Immature natural killer cell (primary cell): ENCODE measurements around the gene SLC7A1. TPM values are rescaled to one million over a fixed set of nuclear protein-coding genes. Genes with fewer than 3 reads are reported as not detected.

Experiments used
- DNase-seq, 3 donors: peaks; one replicate each; pipeline ENCODE4 v3.0.0; 2022; ENCODE audit warnings: mixed read lengths in 1 of 3
- H3K27ac Mint-ChIP-seq, 6 donors: one replicate each; pipeline ENCODE4 v1.8.0; 2020; ENCODE audit warnings: mixed read lengths in 6 of 6, mild to moderate bottlenecking in 5 of 6, inconsistent platforms in 4 of 6, moderate library complexity in 3 of 6
- H3K27me3 Mint-ChIP-seq, 3 donors: one replicate each; pipeline ENCODE4 v1.8.0; 2020 to 2021; ENCODE audit warnings: low read depth in 3 of 3, mild to moderate bottlenecking in 3 of 3, mixed read lengths in 3 of 3, moderate library complexity in 3 of 3, inconsistent platforms in 1 of 3
- H3K36me3 Mint-ChIP-seq, 3 donors: one replicate each; pipeline ENCODE4 v1.8.0; 2020; ENCODE audit warnings: mixed read lengths in 3 of 3, inconsistent platforms in 2 of 3, mild to moderate bottlenecking in 2 of 3
- H3K4me1 Mint-ChIP-seq, 2 donors: one replicate each; pipeline ENCODE4 v1.8.0; 2020; ENCODE audit warnings: inconsistent platforms in 2 of 2, mild to moderate bottlenecking in 2 of 2, mixed read lengths in 2 of 2, moderate library complexity in 1 of 2
- H3K4me3 Mint-ChIP-seq, 5 donors: one replicate each; pipeline ENCODE4 v1.8.0; 2020; ENCODE audit warnings: mild to moderate bottlenecking in 5 of 5, mixed read lengths in 5 of 5, inconsistent platforms in 3 of 5, moderate library complexity in 3 of 5
- H3K9me3 Mint-ChIP-seq, 6 donors: one replicate each; pipeline ENCODE4 v1.8.0; 2020; ENCODE audit warnings: mild to moderate bottlenecking in 6 of 6, mixed read lengths in 6 of 6, inconsistent platforms in 4 of 6, moderate library complexity in 3 of 6
- polyA plus RNA-seq, 3 donors: library from polyadenylated mRNA; unstranded; fragments of 300-500 nt; fragmentation: Illumina TruSeq; gene quantifications; one replicate each; pipeline ENCODE4 v1.2.3, GENCODE V29; 2021

Gene SLC7A1
- polyA plus RNA-seq, 3 donors from 2014 or later: 1.2 to 2.0 (median 1.9) TPM

DNA sequence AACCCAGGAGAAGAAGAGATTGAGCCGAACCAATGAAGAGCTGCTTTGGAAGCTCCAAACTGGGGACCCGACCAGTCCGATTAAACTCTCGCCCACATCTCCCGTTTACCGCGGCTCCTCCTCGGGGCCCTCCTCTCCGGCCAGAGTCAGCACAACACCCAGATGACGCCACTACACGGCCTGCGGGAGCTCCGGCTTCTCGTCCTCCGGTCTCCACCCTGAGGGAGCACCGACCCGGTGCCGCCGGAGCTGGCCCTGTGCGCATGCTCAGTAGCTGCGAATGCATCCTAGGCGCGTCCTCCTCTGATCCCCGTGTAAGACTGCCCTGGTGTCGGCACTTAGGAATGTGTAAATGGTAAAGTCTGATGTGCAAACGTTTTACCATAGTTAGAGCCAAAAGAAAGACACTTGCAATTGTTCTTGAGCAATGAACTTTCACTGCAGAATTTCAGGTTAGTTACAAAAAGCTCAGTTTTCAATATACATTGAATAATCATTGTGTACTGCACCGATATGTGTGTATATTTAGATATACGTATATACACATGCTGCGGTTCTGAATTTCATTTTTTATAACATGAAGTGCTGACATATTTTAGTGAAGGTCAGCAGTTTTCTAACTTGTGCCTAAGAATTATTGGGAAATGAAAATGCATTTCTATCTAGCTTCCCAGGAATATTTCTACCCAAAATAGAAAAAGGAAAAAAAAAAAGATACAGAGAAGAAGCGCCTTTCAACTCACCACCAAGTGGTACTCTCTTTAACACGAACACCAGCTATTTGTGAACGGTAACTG, 92.2 kb downstream of the SLC7A1 start:
- Mint-ChIP-seq H3K27ac (no peak overlapping the region), H3K27me3 (peaks cover 2 to 4% (median 3%) of the 10 kb centered on the region in 3 donors), H3K9me3 (no peaks in the 10 kb centered on the region), H3K4me3 (no peak overlapping the region), H3K36me3 (no peaks in the 10 kb centered on the region), H3K4me1 (peaks cover 0 to 2% of the 10 kb centered on the region in 2 donors)
- no peak for DNase-seq

GRCh38 chr13:29502391-29503008, 93.0 kb downstream of the SLC7A1 start:
- Mint-ChIP-seq H3K36me3 (no peaks in the 10 kb centered on the region), H3K27ac (no peak overlapping the region), H3K4me1 (peaks cover 0 to 2% of the 10 kb centered on the region in 2 donors), H3K27me3 (peaks cover 2 to 4% (median 3%) of the 10 kb centered on the region in 3 donors), H3K9me3 (no peaks in the 10 kb centered on the region), H3K4me3 (no peak overlapping the region)
- DNase-seq: no peak

- DNase-seq: no peak
- no peak overlapping the region for H3K4me3 Mint-ChIP-seq
- peaks cover 0 to 2% of the 10 kb centered on the region in 2 donors for H3K4me1 Mint-ChIP-seq
- no peaks in the 10 kb centered on the region for H3K36me3 Mint-ChIP-seq
- H3K9me3 Mint-ChIP-seq: no peaks in the 10 kb centered on the region
- H3K27me3 Mint-ChIP-seq: peaks cover 2 to 5% (median 4%) of the 10 kb centered on the region in 3 donors
- H3K27ac Mint-ChIP-seq: no peak overlapping the region
Measured at GRCh38 chr13:29501674-29502073, 93.8 kb downstream of the SLC7A1 start.

DNA sequence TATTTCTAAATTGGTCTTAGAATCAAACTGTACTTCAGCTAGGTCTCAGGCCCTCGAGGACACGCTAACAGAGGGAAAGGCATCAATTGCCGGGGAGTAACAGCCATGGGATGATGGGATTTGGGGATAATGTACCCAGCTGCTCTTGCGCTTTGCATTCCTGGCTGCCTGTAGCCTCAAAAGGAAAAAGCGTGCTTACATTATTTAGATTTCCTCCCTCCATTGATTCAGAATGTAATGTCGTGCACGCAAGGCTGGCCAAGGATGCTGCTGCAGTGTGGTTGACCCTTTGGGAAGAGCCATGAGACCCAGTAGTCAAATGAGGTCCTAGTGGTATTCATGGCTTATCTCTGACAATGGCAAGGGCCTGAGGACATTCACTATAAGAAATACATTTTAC, 95.1 kb downstream of the SLC7A1 start:
- H3K4me3 Mint-ChIP-seq: no peak overlapping the region
- peaks cover 3 to 14% (median 6%) of the 10 kb centered on the region in 3 donors for H3K27me3 Mint-ChIP-seq
- H3K4me1 Mint-ChIP-seq: peaks cover 0 to 2% of the 10 kb centered on the region in 2 donors
- H3K9me3 Mint-ChIP-seq: no peaks in the 10 kb centered on the region
- H3K27ac Mint-ChIP-seq: no peak overlapping the region
- no peaks in the 10 kb centered on the region for H3K36me3 Mint-ChIP-seq
- no peak for DNase-seq

- H3K36me3 Mint-ChIP-seq: no peaks in the 10 kb centered on the region
- no peak overlapping the region for H3K27ac Mint-ChIP-seq
- peaks cover 0 to 2% of the 10 kb centered on the region in 2 donors for H3K4me1 Mint-ChIP-seq
- no peak overlapping the region for H3K4me3 Mint-ChIP-seq
- no peaks in the 10 kb centered on the region for H3K9me3 Mint-ChIP-seq
- peaks cover 3 to 15% (median 5%) of the 10 kb centered on the region in 3 donors for H3K27me3 Mint-ChIP-seq
- no peak for DNase-seq
Measured at GRCh38 chr13:29499506-29500165, 95.9 kb downstream of the SLC7A1 start.

DNA sequence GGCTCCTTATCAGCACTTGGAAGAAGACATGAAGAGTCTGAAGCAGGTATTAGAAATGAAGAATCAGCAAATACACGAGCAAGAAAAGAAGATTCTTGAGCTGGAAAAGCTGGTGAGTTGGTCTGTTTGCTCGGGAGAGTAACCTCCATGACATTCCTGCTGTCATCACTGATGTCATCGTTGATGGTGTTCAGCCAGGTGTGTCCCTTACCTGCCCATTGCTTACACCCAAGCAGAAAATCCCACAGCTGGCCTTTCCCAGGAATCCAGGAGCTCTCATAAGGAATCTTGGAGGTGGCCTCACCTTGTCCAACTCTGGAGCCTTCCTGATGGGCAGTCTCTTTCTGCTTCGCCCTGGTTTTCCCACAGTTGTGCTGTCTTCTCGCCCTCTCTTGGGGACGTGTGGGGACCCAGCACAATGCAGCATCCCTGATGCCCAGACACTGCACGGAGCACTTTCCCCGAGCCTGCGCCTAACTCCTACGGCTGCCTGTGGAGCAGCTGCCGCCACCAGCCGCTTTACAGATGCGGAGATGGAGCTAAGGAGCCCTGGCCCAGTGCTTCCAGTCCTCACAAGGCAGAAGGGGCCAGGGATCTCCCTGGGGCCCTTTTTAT, 97.0 kb downstream of the SLC7A1 start:
- Mint-ChIP-seq H3K4me3 (no peak overlapping the region), H3K4me1 (peaks cover 0 to 2% of the 10 kb centered on the region in 2 donors), H3K27me3 (peaks cover 3 to 18% (median 5%) of the 10 kb centered on the region in 3 donors), H3K27ac (no peak overlapping the region), H3K9me3 (no peaks in the 10 kb centered on the region), H3K36me3 (no peaks in the 10 kb centered on the region)
- DNase-seq: no peak

DNA sequence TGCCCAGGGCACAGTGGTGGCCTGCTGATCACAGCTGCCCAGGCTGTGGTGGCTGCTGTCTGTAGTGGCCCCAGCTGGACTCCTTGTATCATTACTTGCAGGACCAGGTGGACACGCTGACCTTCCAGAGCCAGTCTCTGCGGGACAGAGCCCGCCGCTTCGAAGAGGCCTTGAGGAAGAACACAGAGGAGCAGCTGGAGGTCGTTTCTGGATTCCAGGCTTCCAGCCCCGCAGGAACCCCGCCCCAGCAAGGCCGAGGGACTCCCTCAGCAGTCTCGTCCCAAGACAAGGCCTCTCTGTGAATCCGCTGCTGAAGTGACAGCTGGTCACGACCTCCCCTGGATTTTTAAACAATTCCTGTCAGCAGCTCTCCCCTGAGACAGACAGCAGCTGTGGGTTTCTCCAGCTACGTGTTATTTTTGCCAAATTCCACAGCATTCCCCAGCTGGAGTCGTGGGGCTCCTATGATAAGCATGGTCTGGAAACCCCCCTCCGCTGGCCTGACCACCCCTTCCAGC, 98.3 kb downstream of the SLC7A1 start:
- no peak for DNase-seq
- Mint-ChIP-seq H3K4me1 (no peaks in the 10 kb centered on the region), H3K9me3 (no peaks in the 10 kb centered on the region), H3K36me3 (no peaks in the 10 kb centered on the region), H3K27me3 (peaks cover 3 to 18% (median 5%) of the 10 kb centered on the region in 3 donors), H3K4me3 (no peak overlapping the region), H3K27ac (no peak overlapping the region)

DNA sequence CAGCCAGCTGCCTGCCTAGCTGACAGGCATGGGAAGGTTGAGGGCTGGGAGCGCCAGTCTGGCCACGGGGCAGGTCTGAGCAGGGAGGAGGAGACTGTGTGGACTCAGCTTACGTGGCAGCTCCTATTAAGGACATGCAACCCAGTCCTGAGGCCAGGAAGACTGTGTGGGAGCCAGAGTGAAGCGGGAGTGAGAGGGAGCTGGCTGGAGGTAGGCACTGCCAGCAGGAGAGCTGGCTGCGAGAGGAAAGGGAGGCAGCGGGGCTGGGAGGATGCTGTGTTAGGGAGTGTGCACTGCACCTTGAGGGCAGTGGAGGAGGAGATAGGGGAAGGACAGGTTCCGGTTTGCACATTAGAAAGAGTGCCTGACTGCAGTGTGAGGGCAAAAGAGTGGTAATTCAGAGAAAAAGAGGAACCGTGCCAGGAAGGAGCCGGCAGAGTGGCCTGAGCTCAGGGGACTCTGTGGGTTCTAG, 99.2 kb downstream of the SLC7A1 start:
- Mint-ChIP-seq H3K36me3 (no peaks in the 10 kb centered on the region), H3K9me3 (no peaks in the 10 kb centered on the region), H3K4me3 (no peak overlapping the region), H3K4me1 (no peaks in the 10 kb centered on the region), H3K27ac (no peak overlapping the region), H3K27me3 (peaks cover 3 to 16% (median 5%) of the 10 kb centered on the region in 3 donors)
- DNase-seq: no peak

DNA sequence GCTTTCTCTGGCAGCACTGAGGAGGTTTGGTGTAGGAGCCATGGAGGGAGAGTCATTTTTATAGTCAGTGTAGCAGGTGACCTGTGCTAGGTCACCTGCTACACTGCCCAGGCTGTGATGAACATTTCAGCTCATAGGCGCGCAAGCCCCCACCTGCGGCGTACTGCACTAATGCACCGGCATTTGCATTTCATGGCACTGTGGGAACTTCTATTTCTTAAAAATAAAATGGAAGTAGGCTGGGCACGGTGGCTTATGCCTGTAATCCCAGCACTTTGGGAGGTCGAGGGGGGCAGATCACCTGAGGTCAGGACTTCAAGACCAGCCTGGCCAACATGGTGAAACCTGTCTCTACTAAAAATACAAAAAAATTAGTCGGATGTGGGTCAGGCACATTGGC, 101.0 kb downstream of the SLC7A1 start:
- H3K36me3 Mint-ChIP-seq: no peaks in the 10 kb centered on the region
- peaks cover 3 to 16% (median 5%) of the 10 kb centered on the region in 3 donors for H3K27me3 Mint-ChIP-seq
- no peaks in the 10 kb centered on the region for H3K4me1 Mint-ChIP-seq
- DNase-seq: no peak
- no peaks in the 10 kb centered on the region for H3K9me3 Mint-ChIP-seq
- no peak overlapping the region for H3K27ac Mint-ChIP-seq
- no peak overlapping the region for H3K4me3 Mint-ChIP-seq

- Mint-ChIP-seq H3K27ac (no peak overlapping the region), H3K4me3 (no peak overlapping the region)
Measured at GRCh38 chr13:29493796-29494195, 101.7 kb downstream of the SLC7A1 start.

GRCh38 chr13:29491248-29491647, 104.2 kb downstream of the SLC7A1 start:
- H3K4me1 Mint-ChIP-seq: no peaks in the 10 kb centered on the region
- H3K27me3 Mint-ChIP-seq: peaks cover 1 to 14% (median 4%) of the 10 kb centered on the region in 3 donors
- H3K27ac Mint-ChIP-seq: no peak overlapping the region
- H3K36me3 Mint-ChIP-seq: no peaks in the 10 kb centered on the region
- no peaks in the 10 kb centered on the region for H3K9me3 Mint-ChIP-seq
- no peak overlapping the region for H3K4me3 Mint-ChIP-seq
- no peak for DNase-seq

More at GRCh38 chr13:29493796-29494195, 101.7 kb downstream of the SLC7A1 start:
- Mint-ChIP-seq H3K36me3 (no peaks in the 10 kb centered on the region), H3K4me1 (no peaks in the 10 kb centered on the region), H3K9me3 (no peaks in the 10 kb centered on the region), H3K27me3 (peaks cover 1 to 17% (median 4%) of the 10 kb centered on the region in 3 donors)
- DNase-seq: no peak

- DNase-seq: no peak
- H3K27me3 Mint-ChIP-seq: peaks cover 1 to 9% (median 4%) of the 10 kb centered on the region in 3 donors
- no peak overlapping the region for H3K4me3 Mint-ChIP-seq
- H3K36me3 Mint-ChIP-seq: no peaks in the 10 kb centered on the region
- H3K9me3 Mint-ChIP-seq: no peaks in the 10 kb centered on the region
- H3K4me1 Mint-ChIP-seq: no peaks in the 10 kb centered on the region
- H3K27ac Mint-ChIP-seq: no peak overlapping the region
Measured at GRCh38 chr13:29490561-29490885, 105.0 kb downstream of the SLC7A1 start.

DNA sequence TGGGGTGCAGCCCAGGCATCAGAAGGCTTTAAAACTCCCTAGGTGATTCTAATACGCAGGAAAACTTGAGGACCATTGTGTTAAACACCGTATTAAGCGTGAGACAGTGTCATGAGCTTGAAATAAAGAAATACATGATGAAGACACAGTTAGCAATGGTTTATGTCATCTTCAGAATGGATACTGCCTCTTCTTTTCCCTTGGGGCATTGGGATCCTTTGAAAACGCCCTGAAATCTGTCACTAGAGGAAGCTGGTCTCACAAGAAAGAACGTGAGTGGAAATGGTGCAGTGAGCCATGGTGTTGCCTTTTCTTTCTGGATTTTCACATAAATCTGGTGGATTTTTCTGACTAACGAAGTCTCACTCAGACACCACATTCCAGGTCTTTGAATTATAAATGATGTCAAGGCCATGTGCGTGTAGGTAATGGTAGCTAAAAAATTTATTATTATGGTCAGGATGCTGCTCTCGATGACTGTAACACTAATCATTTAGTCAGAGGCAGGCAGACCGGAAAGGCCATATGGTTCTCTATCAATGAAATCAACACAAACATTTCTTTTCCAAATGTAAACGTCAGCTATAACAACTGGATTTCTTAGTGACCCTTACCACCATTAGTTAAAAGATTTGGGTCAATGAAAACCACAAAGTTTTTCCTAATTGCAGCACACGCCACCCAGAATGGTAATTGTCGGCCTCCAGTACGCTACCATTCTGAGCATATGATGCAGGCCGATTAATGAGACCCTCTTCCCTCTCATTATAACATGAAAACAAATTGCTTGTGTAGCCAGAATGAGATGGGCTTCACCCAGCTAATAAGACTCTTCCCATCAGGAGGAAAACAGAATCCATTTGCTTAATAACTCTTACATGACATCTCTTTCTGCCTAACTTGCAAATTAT, 105.6 kb downstream of the SLC7A1 start:
- H3K27me3 Mint-ChIP-seq: peaks cover 0 to 9% (median 4%) of the 10 kb centered on the region in 3 donors

More for the DNA sequence above, 105.6 kb downstream of the SLC7A1 start:
- no peaks in the 10 kb centered on the region for H3K36me3 Mint-ChIP-seq
- H3K4me3 Mint-ChIP-seq: no peak overlapping the region
- H3K9me3 Mint-ChIP-seq: no peaks in the 10 kb centered on the region
- H3K4me1 Mint-ChIP-seq: no peaks in the 10 kb centered on the region
- DNase-seq: no peak
- no peak overlapping the region for H3K27ac Mint-ChIP-seq
